ENCODE measurements around the gene NACAD.
A peak's percentile ranks its signal among the peaks of the same experiment; 100 is the strongest.
"Not testable (repeated sequence)": the region's sequence is repeated elsewhere in the genome, so short reads cannot be mapped to it uniquely, and the experiment has no call there.

Gene NACAD

GRCh38 chr7:45114926-45115325 is 26.2 kb upstream of the NACAD start:
- FAIRE-seq (no peak), DNase-seq (ENCODE audit: low spot score) (no peak)

- FAIRE-seq; DNase-seq (ENCODE audit: low spot score): not testable (repeated sequence)
These were observed 25.5 kb upstream of the NACAD start for GRCh38 chr7:45114257-45114656.

GRCh38 chr7:45112648-45113047 is 23.9 kb upstream of the NACAD start:
- no peak for FAIRE-seq
- DNase-seq (ENCODE audit: low spot score): no peak

- FAIRE-seq (peak; percentile 98), DNase-seq (ENCODE audit: low spot score) (peak; percentile 97)
These were observed 22.8 kb upstream of the NACAD start, which contains the start of gene TBRG4 for GRCh38 chr7:45111298-45112223. Gene TBRG4 (minus strand): TSS chr7:45111697. CDS start chr7:45109237, 2,460 bp downstream.

GRCh38 chr7:45108863-45109262 is 20.1 kb upstream of the NACAD start:
- FAIRE-seq (no peak), DNase-seq (ENCODE audit: low spot score) (no peak)

- DNase-seq (ENCODE audit: low spot score) (no peak), FAIRE-seq (no peak)
These were observed 18.6 kb upstream of the NACAD start for GRCh38 chr7:45107356-45107755.

GRCh38 chr7:45106820-45107219 is 18.1 kb upstream of the NACAD start:
- DNase-seq (ENCODE audit: low spot score) (no peak), FAIRE-seq (no peak)

- FAIRE-seq: no peak
These were observed 16.9 kb upstream of the NACAD start for GRCh38 chr7:45105588-45106188.

GRCh38 chr7:45104844-45105587 is 16.2 kb upstream of the NACAD start:
- DNase-seq (ENCODE audit: low spot score): no peak
- FAIRE-seq: no peak

More at GRCh38 chr7:45105588-45106188, 16.9 kb upstream of the NACAD start:
- DNase-seq (ENCODE audit: low spot score): no peak

- DNase-seq (ENCODE audit: low spot score) (no peak), FAIRE-seq (no peak)
These were observed 15.4 kb upstream of the NACAD start for GRCh38 chr7:45103958-45104843.

GRCh38 chr7:45102785-45103712 is 14.3 kb upstream of the NACAD start:
- FAIRE-seq: no peak
- no peak for DNase-seq (ENCODE audit: low spot score)

- no peak for FAIRE-seq
These were observed 13.0 kb upstream of the NACAD start for GRCh38 chr7:45101748-45102147.

GRCh38 chr7:45100761-45101480 is 12.2 kb upstream of the NACAD start:
- FAIRE-seq (no peak), DNase-seq (ENCODE audit: low spot score) (no peak)

More at GRCh38 chr7:45101748-45102147, 13.0 kb upstream of the NACAD start:
- DNase-seq (ENCODE audit: low spot score): no peak

GRCh38 chr7:45099891-45100760 is 11.4 kb upstream of the NACAD start:
- DNase-seq (ENCODE audit: low spot score): no peak
- no peak for FAIRE-seq

- DNase-seq (ENCODE audit: low spot score): no peak
- no peak for FAIRE-seq
These were observed 10.4 kb upstream of the NACAD start for GRCh38 chr7:45098983-45099839.

- DNase-seq (ENCODE audit: low spot score): no peak
- no peak for FAIRE-seq
These were observed 4.1 kb upstream of the NACAD start for GRCh38 chr7:45092931-45093235.
